Smooth muscle cell of the brain vasculature (primary cell): ENCODE data around the gene ADCY5.
A peak's percentile ranks its signal among the peaks of the same experiment; 100 is the strongest.

ENCODE experiments used
- DNase-seq: peaks from one replicate; pipeline ENCODE4 v3.0.0-alpha.2; 2012; ENCODE audit warnings: low read depth, low spot score

Gene ADCY5

DNA sequence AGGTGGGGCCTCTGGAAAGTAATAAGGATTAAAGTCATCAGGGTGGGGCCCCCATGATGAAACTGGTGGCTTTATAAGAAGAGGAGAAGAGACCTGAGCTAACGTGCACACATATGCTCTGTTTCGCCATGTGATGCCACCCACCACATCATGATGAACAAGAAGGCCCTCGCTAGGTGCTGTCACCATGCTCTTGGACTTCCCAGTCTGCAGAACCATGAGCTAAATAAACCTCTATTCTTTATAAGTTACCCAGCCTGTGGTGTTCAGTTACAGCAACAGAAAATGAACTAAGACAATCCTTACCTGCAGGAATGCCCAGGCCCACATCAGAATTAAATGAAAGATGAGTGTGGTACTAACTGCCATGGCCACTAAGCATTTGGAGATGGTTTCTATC lies 79.8 kb downstream of the ADCY5 start:
- DNase-seq: no peak

GRCh38 chr3:123367467-123368154 lies 81.3 kb downstream of the ADCY5 start:
- no peak for DNase-seq

- no peak for DNase-seq
These were observed 83.3 kb downstream of the ADCY5 start for GRCh38 chr3:123365450-123366143.

GRCh38 chr3:123361071-123361470 lies 87.8 kb downstream of the ADCY5 start:
- DNase-seq: no peak

DNA sequence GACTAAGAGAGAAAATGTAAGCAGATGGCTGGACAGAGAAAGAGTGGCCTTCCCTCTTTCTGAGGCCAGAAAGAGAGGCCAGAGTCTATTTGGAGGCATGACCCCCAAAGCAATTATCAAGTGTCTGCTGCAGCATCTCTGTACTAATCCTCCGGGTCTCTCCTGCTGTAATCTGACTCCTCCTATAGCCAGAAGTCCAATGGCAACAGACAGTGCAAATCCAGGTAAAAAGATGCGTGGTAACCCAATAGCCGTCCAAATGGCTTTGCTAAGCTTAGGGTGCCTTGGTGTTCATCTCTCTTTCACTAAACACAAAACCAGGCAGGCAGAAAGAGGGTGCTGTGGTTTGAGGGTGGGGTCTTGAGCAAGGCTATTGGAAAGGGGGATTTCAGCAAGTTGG lies 91.6 kb downstream of the ADCY5 start:
- DNase-seq: no peak

DNA sequence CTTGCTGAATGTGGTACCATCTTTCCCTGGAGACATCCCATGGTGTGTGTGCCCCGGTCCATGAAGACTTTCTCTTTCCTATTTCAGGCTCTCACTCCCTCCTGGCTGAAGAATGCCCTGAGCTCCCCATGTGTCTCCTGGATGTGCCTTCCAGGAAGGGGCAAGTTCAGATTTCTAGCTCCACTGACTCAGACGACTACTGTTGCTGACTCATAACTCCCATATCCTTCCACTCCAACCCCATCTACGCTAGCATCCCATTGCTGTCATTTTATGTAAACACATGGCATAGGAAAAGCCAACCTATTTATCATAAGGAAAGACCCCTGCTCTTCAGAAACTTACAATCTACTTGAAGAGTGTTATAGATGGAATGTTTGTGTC lies 95.0 kb downstream of the ADCY5 start:
- DNase-seq: no peak

GRCh38 chr3:123353227-123353849 lies 95.6 kb downstream of the ADCY5 start:
- DNase-seq: no peak

DNA sequence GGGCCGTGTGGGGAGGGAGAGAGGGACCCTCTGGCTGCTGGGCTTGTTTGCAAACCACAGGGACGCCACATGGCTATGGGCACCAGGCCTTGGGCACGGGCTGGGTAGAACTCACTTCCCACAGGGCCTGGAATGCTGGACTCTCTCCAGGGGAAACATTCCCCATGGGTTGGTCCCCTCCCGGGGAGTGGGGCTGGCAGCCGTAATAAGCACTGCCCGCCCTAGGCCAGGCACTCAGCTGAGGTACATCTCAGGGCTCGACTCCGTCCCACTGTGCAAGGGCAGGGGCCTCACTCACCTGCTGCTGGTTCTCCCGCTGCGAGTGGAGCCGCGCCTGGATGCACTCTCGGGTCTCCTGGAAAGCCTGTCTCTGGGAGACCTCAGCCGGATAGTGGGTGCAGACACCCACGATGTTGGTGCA lies 96.7 kb downstream of the ADCY5 start:
- no peak for DNase-seq

DNA sequence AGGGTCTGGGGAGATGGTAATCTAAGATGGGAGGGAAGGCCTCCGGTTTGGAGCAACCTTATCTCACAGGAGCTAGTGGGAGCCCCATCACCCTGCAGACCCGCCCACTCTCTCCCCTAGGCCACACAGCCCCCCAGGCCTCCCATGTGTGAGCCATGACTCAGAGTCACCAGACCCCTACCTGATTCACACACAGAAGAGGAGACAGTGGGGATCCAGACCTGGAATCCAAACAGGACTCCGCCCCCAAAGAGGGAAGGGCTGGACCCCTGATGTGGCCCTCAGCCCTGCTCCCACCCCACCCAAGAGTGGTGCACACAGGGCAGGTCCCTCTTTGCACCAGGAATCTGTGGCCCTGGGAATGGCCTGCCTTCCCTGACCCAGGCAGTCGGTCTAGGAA lies 97.4 kb downstream of the ADCY5 start:
- DNase-seq: no peak

DNA sequence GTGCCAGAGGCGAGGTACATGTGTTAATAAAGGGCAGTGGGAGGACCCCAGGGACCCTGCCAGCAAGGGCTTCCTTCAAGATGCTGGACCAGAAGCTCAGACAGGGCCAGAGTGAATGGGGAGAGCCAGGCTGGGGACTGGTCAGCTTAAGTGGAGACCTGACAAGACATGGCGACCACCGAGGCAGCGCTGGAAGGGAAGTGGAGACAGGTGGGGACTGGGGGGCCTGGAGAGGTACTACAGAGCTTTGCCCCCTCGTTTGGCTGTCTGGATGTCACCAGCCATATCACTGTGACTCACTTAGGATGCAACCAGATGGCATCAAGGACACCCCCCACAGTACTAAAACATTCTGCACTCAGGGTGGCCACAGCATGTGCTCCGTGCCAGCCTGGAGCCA lies 97.9 kb downstream of the ADCY5 start:
- DNase-seq: no peak

DNA sequence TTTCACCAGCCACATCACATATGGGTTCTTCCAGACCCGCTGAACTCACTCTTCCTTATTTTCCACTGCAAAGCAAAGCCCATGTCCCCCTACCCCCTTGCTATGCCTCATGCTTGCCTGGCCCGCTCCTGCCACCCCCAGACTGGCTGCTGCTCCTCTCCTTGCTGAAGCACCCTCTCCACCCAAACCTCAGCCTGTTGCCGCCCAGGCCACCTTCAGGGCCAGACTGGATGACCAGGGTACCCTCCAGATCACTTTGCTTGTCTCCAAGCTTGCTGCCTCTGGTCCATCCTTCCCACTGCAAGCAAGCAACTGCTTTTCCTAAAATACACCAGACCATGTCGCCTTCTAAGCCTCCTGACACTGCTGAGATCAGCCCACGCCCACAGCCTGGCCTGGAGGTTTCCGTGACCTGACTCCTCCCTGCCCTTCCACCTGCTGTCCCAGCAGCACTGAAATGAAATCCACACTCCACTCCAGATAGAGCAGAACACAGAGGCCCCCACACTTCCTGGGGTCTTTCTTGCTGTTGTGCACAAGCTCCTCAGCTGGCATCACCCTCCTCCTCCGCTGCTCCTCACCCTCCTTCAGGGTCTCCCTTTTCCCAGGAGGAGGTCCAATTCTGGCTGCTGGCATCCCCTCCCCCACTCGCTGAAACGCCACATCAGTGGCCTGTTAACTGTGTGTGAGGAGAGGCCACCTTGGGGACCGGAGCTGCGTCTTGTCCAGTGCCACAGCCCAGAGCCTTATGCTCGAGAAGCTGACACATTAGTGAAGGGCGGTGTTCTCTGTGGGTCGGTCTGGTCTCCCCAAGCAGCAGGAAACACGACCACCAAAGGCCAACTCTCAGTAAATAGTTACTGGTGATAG lies 99.1 kb downstream of the ADCY5 start:
- no peak for DNase-seq

- DNase-seq: no peak
These were observed 99.7 kb downstream of the ADCY5 start for GRCh38 chr3:123349201-123349535.

DNA sequence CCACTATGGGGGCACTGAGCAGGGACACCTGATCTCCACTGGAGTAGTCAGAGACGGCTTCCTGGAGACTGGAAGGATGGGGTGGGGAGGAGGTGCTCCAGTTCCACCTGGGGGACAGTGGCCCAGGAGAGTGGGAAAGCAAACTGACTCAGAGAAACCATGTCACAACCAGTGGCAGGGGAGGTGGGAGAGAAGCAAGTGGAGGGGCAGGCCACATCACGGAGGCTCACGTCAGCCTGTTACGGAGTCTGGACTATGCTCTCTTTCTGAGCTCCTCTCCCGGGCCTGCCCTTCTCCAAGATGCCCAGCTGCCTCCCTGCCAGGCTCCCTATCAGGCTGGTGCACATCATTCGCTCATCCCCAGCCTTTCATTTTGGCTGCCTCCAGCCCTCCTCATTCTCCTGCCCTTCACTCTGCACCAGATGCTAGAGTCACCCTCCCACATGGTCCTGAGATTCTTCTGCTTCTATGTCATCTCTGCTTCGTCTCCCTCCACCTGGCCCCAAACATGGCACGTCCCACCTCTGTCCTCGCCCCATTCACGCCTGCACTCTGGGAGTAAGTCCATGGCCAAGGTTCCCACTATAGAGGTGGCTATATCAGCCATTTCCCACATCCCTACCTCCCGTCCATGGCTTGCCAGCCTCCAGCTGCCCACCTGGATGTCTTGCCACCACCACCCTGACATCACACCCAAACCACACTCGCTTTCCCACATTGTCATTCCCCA lies 100.3 kb downstream of the ADCY5 start:
- DNase-seq: no peak

DNA sequence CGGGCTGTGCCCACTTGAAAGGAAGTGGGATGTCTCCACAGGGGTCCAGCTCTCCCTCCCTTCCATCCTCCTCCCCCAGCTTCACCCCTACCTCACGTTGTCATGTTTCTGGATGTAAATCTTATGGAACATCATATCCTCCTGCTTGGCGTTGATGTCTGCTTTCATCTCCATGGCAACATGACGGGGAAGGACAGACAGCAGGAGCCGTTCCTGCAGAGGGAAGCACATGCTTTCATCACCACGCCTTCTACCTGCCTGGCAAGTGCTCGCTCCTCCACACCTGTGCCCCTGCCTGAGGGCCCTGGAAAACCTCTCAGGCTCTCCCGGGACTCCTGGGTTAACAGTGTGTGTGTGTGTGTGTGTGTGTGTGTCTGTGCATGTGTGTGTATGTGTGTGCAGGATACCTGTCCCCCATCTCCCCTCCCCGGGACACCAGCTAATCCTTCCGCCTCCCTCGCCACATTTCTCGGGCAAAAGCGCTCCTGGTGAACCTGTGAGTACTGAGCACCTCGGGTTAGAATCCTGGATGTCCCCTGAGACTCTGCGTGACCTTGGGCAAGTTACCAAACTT lies 101.1 kb downstream of the ADCY5 start:
- no peak for DNase-seq

GRCh38 chr3:123347205-123347604 lies 101.7 kb downstream of the ADCY5 start:
- DNase-seq: no peak

DNA sequence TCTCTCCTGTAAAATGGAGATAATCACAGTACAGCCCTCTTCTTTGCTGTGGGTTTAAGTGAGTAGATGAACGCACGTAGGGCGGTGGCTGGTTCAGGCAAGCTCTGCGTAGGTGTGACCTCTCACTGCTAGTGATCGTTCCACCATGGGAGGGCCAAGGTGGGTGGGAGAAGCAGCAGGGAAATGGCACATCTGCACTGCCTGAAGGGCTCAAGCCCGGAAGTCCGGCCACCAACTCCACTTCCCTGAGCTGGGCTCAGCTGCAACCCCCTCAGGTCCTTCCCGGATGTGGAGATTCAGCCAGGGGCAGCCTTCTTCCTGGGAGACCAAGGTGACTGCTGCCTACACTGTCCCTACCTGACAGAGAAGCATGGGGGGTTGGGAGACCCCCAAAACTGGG lies 102.9 kb downstream of the ADCY5 start:
- no peak for DNase-seq

DNA sequence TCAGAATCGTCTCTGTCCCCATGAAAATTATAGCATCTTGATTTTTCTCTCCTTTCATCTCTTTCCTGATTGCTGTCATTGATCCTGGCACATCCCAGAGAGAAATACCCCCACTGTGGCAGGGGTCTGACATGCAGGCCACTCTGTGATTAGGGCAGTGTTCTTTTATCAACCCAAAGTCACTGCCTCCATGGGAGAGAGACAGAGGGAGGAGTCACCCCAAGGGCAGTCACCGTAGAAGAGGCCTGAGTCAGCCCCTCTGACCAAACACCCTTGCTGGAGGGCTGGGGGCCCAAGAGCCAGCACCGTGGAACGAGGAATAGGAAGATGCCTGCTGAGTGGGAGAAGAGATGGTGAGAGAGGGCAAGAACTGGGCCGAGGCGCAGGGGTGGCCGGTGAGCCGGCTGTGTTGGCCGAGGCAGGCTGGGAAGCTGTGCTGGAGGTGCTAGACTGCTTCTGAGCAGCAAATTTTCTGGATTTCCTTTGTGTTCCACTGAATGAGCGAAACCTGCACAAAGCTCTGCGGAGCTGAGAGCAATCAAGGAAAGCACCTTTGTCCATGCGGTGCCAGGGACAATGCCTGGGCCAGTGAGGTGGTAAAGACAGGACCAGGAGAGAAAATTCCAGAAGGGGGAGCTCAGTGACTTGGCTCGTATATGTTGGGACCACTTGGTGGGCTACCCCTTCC lies 103.8 kb downstream of the ADCY5 start:
- DNase-seq: no peak

GRCh38 chr3:123344175-123344906 lies 104.5 kb downstream of the ADCY5 start:
- peak; percentile 84 for DNase-seq

- DNase-seq: no peak
These were observed 105.4 kb downstream of the ADCY5 start for GRCh38 chr3:123343296-123344174.
